Kasumi-1 (cell line): ENCODE measurements around the gene PTCD2.
"Not testable (repeated sequence)": the region's sequence is repeated elsewhere in the genome, so short reads cannot be mapped to it uniquely, and the experiment has no call there.

Experiments
- DNase-seq, 2 experiments: peaks; one replicate each; lab custom pipeline; 2025; lab: John Stamatoyannopoulos, UW

The PTCD2 gene

GRCh38 chr5:72379936-72380335, 59.8 kb downstream of the PTCD2 start:
- DNase-seq: no peak

GRCh38 chr5:72380492-72381274, 60.5 kb downstream of the PTCD2 start:
- peak; percentile 77 to 79 for DNase-seq

GRCh38 chr5:72383280-72383679, 63.1 kb downstream of the PTCD2 start:
- no peak for DNase-seq

GRCh38 chr5:72383726-72384125, 63.6 kb downstream of the PTCD2 start:
- DNase-seq: no peak

- DNase-seq: peak; percentile 71 to 76
Observed at GRCh38 chr5:72386639-72387038, 66.5 kb downstream of the PTCD2 start.

GRCh38 chr5:72387985-72388384, 67.8 kb downstream of the PTCD2 start:
- DNase-seq: no peak

GRCh38 chr5:72388646-72389045, 68.5 kb downstream of the PTCD2 start:
- DNase-seq: no peak

GRCh38 chr5:72390836-72391235, 70.7 kb downstream of the PTCD2 start:
- no peak for DNase-seq

- DNase-seq: no peak
Observed at GRCh38 chr5:72392326-72392733, 72.2 kb downstream of the PTCD2 start.

GRCh38 chr5:72393052-72393451, 72.9 kb downstream of the PTCD2 start:
- no peak for DNase-seq

- peak; percentile 53 to 60 for DNase-seq
Observed at GRCh38 chr5:72394688-72395087, 74.5 kb downstream of the PTCD2 start.

- no peak for DNase-seq
Observed at GRCh38 chr5:72397836-72398235, 77.7 kb downstream of the PTCD2 start.

- no peak for DNase-seq
Observed at GRCh38 chr5:72400950-72401349, 80.8 kb downstream of the PTCD2 start.

GRCh38 chr5:72402381-72402890, 82.3 kb downstream of the PTCD2 start:
- DNase-seq: no peak

GRCh38 chr5:72402959-72403628, 82.9 kb downstream of the PTCD2 start:
- DNase-seq: no peak

- not testable (repeated sequence) for DNase-seq
Observed at GRCh38 chr5:72404771-72405170, 84.6 kb downstream of the PTCD2 start.

GRCh38 chr5:72407078-72407477, 86.9 kb downstream of the PTCD2 start:
- no peak for DNase-seq

GRCh38 chr5:72407541-72407940, 87.4 kb downstream of the PTCD2 start:
- DNase-seq: no peak

- no peak for DNase-seq
Observed at GRCh38 chr5:72408127-72408526, 88.0 kb downstream of the PTCD2 start.

- DNase-seq: no peak
Observed at GRCh38 chr5:72408603-72409002, 88.4 kb downstream of the PTCD2 start.

GRCh38 chr5:72410688-72411295, 90.6 kb downstream of the PTCD2 start:
- DNase-seq: no peak

GRCh38 chr5:72412283-72413055, 92.3 kb downstream of the PTCD2 start:
- DNase-seq: no peak
